IPS-18c (cell line): ENCODE measurements around the gene RTP1.
"Not testable (repeated sequence)": the region's sequence is repeated elsewhere in the genome, so short reads cannot be mapped to it uniquely, and the experiment has no call there.

Source experiments
- H3K4me3 ChIP-seq: 2 replicates; pipeline ENCODE4 v1.7.0; 2013; ENCODE audit warnings: low read depth, mild to moderate bottlenecking, low read length, moderate library complexity; ENCODE audit not compliant: insufficient read depth
- H3K9me3 ChIP-seq: one replicate; pipeline ENCODE4 v1.6.1; 2013; ENCODE audit warnings: mild to moderate bottlenecking, low read length, moderate library complexity; ENCODE audit not compliant: control insufficient read depth, insufficient read depth

Gene RTP1

DNA sequence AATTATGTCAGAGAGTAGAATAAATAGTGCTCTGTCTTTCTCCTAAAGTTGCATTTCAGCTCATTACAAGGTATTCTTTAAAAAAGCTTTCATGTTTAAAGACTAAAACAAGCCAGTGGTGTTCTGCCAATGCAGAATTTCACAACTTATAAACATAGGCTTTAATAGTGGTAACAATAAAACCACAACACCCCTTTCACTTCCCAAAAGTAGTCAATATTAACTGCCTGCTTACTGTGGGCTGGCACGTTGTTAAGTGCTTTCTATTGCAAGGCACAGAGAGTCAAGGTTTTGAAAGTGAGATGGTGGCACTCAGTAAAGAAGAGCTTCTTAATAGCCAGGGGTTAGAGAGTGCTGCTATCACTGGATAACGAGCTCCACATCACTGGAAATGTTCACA is 8.4 kb upstream of the RTP1 start:
- Histone ChIP-seq H3K4me3 (no peak overlapping the region), H3K9me3 (no peaks in the 10 kb centered on the region)

DNA sequence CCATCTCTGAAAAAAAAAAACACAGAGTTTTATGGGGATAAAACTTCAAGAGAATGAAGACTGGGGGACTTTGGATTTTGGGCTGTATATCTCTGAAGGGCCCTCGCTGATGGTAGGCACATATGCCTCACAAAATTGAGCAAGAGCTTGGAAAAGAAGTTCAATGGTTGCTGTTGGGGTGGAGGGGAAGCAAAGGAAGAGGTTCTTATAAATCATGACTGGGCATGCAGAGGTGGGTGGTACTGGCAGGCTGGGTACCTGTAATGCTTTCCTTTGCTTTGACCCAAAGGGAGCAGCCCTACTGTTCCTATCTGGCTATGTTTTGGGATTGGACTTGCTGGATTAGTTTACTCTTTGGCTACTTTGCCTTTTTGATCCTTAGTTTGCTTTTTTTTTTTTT is 6.0 kb upstream of the RTP1 start:
- H3K9me3 ChIP-seq = no peaks in the 10 kb centered on the region
- H3K4me3 ChIP-seq = no peak overlapping the region

DNA sequence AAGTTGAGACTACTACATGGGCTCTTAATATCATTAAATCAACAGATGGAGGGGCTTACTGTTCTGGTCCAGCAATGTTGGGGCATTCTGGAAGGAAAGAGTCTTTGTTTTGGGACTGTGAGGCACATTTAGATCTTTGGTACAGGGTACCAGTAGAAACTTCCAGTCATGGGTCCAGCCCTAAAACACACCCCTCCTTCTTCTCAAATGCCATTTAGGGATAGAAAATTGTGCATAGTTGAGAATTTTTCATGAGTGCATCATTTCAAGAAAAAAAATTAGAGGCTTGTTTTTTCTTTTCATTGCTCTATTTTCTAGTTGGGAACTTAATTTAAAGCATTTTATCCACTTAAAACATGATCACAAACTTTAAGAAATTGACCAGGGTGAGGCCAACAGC is 4.1 kb upstream of the RTP1 start:
- Histone ChIP-seq H3K4me3 (no peak overlapping the region), H3K9me3 (no peaks in the 10 kb centered on the region)

DNA sequence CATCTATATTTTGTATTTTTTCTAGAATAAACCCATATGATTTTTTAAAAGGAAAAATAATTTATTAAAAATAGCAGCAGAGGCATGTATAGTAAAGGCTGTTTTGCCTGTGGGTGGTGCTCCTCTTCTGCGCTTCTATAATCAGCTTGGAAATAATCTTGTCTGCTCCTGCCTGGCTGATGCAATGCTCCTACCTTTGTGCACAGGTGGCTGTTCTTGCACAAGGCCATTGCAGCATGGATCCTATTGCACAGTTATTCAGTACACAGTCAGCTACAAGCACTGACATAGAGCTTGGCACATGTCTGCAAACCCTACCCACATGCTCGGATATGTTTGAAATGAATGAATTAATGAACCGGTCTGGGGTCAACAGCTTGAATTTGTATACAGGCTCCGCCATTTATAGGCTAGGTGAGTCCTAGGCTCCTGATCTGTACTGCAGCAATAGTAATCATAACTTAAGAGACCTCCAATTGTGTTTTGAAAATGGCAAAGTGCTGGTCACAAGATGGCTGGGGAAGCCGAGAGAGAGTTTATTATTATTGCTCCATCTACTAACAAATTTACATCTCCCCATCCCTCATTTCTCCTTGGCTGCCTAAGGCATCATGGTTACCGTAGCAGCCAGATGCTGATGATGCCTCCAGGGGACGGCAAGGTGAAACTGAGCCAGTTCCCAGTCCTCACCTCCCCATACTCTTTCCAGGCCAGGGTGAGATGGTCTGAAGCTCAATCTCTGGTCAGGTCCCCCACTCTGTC is 532 bp upstream of the RTP1 start:
- H3K4me3 ChIP-seq = no peak overlapping the region

DNA sequence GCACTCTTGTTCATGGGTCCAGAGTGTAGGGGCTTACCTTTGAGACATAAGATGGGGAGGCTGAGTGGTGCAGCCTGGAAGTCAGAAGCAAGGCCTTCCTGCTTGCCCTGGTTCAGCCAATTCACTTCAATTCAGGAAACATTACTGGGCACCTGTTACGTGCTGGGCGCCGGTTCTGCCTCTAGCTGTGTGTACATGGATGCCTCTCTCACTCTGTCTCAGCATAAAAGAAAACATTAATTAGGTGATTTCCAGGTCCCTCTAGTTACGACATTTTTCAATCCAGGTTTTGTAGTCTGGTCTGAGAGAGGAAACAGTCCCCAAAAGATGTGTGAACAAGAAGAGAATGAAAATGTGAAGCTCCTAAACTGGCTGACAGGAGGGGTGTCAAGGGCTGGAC is 1.2 kb downstream of the RTP1 start:
- H3K9me3 ChIP-seq = no peaks in the 10 kb centered on the region
- H3K4me3 ChIP-seq = no peak overlapping the region

More for the DNA sequence above, 532 bp upstream of the RTP1 start:
- H3K9me3 ChIP-seq = no peaks in the 10 kb centered on the region

DNA sequence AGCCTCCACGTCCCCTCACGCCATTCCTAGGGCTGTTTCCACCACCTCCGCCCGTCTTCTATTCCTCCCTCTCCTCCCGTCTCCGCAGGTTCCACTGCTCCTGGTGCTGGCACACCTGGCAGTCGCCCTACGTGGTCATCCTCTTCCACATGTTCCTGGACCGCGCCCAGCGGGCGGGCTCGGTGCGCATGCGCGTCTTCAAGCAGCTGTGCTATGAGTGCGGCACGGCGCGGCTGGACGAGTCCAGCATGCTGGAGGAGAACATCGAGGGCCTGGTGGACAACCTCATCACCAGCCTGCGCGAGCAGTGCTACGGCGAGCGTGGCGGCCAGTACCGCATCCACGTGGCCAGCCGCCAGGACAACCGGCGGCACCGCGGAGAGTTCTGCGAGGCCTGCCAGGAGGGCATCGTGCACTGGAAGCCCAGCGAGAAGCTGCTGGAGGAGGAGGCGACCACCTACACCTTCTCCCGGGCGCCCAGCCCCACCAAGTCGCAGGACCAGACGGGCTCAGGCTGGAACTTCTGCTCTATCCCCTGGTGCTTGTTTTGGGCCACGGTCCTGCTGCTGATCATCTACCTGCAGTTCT is 2.3 kb downstream of the RTP1 start:
- H3K4me3 ChIP-seq, H3K9me3 ChIP-seq: not testable (repeated sequence)

DNA sequence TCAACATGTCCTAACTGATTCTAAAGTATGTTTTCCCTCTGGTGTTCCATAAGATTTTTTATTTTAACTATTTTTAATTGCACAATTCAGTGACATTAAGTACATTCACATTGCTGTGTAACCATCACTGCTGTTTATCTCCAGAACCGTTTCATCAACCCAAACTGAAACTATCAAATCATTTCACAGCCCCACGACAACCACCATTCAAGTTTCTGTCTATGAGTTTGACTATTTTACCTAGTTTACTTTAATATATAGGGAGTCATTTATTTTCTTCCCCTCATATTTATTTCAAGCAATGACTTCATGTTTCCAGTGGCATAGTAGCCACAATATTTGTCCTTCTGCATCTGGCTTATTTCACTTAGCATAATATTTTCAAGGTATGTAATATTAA is 8.4 kb downstream of the RTP1 start:
- Histone ChIP-seq H3K4me3 (no peak overlapping the region), H3K9me3 (peaks cover 5% of the 10 kb centered on the region)

DNA sequence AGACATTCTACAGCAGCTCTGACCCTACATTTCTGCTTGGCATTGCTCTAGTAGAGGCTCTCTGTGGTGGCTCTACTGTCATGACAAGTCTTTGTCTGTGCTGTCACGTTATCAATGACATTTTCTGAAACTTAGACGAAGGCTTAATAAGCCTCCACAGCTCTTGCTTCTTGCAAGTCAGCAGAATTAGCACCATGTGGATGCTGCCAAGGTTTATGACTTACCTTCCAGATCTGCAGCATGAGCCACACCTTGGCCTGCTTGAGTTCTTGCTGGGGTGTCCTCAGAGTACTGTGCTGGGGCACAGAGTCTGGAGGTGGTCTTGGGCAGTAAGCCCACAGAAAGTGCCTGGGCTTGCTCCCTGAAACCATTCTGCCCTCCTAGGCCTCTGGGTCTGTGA is 9.8 kb downstream of the RTP1 start:
- H3K9me3 ChIP-seq = peaks cover 5% of the 10 kb centered on the region
- H3K4me3 ChIP-seq = no peak overlapping the region

DNA sequence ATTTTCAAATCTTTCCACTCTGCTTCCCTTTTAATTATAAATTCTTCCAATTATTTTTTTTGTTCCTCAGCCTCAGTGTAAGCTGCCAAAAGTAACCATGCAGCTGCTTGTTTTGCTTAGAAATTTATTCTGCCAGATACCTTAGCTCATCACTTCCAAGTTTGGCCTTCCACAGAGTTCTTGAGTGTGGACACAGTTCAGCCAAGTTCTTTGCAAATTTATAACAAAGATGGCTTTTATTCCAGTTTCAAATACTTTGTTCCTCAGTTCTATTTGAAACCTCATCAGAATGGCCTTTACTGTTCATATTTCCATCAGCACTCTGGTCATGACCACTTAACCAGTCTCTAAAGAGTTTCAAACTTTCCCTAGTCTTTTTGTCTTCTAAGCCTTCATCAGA is 10.3 kb downstream of the RTP1 start:
- Histone ChIP-seq H3K4me3 (no peak overlapping the region), H3K9me3 (peaks cover 5% of the 10 kb centered on the region)

DNA sequence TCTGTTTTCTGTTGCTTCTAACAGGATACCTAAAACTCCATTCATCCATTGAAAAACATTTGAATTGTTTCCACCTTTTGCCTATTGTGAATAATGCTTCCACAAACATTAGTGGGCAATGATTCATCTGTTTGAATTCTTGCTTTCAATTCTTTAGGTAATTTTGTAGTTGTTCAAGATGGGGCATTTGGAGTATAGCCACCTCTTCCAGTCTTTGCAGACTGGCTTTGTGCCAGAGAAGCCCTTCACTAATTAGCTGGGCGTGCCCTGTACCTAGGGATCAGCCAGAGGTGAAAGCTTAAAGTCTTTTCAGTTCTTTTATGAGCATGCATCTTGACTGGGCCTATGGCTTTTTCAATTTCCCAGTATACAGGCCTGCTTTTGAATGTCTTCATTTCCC is 10.9 kb downstream of the RTP1 start:
- Histone ChIP-seq H3K4me3 (no peak overlapping the region), H3K9me3 (peaks cover 5% of the 10 kb centered on the region)

DNA sequence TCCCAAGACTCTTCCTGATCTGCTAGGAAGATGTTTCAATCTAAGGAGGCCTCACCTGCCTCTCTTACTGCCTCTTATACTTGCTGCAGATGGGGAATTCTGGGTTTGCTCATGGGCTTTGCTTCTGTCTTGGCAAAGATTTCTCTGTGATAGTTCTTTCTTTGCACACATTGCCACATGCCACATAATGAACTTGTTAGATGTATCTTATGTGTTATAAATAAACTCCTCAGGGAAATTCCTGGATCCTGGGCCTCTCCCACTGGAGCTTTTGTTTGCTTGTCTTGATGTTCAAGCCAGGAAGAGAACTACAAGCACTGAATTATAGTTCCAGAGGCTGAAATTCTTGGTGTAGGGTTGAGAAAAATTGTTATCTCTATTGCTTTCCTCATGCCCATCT is 12.2 kb downstream of the RTP1 start:
- Histone ChIP-seq H3K4me3 (no peak overlapping the region), H3K9me3 (peaks cover 5% of the 10 kb centered on the region)

DNA sequence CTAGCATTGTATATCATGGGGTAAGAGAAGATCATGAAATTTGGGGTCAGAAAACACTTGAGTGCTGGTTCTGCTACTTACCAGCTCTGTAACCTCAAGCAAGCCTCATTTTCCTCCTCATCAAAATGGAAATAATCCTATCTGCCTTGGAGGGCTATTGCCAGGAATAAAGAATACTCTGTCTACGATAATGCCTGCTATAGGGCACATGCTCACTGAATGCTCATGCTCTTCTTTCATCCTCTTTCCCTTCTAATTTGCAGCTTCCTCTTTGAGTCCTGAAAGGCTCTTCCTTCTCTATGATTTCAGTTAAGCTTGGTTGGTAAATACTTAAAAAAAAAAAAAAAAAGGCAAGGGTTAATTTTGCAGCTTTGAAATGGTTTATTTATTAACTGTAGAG is 12.8 kb downstream of the RTP1 start:
- no peak overlapping the region for H3K4me3 ChIP-seq
- H3K9me3 ChIP-seq = peaks cover 5% of the 10 kb centered on the region

DNA sequence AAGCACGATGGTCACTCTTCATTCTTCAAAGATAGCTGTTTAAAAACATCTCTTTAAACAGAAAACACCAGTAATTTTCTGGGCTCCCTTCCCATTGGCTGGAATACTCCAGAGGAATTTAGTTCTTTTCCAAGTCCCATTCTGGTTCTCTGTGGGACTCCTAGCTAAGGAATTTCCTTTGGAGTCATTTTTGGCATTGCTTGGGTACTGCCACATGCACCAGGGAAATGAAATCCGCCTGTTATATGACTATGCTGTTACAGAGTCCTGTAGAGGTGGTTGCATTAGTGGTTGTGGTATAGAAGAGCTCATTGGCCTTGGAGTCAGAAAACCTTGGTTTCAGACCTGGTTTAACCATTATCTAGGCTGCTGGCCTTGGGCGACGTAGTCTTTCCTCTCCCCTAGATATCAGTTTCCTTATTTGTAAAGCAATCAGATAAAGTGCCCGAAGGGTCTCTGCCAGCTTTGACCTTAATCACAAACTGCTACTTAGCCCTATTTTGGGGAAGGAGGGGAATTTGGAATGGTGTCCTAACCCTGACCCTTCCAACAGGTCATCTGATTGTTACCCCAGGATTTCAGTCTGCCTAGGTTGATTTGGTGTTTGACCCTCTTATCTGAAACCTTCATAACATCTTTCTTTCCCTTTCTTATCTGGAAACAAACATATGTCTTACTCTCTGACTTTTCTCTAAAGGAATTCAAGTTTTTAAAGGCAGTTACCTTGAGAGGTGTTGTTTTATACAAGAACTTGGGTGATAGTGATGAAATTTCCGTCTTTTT is 13.4 kb downstream of the RTP1 start:
- H3K4me3 ChIP-seq = no peak overlapping the region
- H3K9me3 ChIP-seq = peaks cover 5% of the 10 kb centered on the region

DNA sequence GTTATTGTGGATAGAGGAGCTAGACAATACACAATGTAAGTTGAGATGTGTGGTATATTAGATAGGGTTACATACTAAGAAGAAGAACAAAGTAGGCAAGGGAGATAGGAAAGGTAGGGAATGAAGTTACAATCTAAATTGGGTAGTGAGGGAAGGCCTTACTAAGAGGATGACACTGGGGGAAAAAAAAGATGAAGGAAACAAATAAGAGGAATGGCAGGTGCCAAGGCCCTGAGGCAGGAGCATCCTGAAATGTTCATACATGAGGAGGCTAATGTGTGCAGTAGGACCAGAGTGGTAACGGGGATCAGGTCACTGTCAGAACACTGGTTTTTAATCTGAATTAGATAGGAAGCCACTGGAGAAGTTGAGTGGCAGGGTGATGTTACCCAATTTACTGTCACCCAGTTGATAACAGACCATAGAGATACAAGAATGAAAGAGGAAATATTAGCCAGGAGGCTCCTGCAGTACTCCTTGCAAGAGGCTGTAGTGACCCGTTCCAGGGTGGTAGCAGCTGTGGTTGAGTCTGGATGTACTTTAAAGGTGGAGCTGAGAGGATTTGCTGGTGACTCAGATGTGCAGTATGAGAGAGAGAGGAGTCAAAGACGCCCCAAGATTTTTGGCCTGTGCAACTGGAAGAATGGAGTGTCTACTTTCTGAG is 14.4 kb downstream of the RTP1 start:
- Histone ChIP-seq H3K9me3 (peaks cover 5% of the 10 kb centered on the region), H3K4me3 (no peak overlapping the region)

DNA sequence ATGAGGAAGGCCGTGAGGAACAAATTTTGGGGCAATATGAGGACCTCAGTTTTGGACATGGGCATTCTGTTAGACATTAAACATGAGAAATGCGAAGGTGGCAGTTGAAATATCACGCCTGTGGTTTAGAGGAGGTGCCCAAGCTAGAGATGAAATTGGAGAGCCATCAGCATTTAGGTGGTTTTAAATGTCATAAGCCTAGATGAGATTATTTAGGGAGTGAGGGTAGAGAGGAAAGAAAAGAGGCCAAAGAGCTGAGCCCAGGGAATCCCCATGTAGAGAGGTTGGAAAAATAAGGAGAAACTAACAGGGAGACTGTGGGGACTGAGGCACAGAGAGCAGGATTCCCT is 14.9 kb downstream of the RTP1 start:
- Histone ChIP-seq H3K9me3 (peaks cover 3% of the 10 kb centered on the region), H3K4me3 (no peak overlapping the region)

DNA sequence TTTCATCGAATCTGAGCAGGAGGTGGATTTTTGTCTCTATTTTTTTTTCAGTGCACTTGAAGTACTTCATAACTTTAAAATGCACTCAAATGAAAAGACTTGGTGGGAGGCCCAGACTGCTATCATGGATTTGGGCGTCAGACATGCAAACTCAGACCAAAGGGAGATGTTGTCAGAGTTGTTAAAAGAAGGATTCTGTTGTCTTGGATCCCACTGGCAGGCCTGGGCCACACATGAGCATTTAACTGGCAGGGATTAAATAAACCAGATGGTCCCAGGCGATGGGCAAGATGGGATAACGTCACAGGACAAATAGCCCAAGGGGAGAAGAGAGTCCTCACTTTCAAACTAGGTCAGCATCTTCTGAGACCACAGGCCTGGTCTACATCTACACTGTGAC is 15.4 kb downstream of the RTP1 start:
- H3K4me3 ChIP-seq = no peak overlapping the region
- no peaks in the 10 kb centered on the region for H3K9me3 ChIP-seq

DNA sequence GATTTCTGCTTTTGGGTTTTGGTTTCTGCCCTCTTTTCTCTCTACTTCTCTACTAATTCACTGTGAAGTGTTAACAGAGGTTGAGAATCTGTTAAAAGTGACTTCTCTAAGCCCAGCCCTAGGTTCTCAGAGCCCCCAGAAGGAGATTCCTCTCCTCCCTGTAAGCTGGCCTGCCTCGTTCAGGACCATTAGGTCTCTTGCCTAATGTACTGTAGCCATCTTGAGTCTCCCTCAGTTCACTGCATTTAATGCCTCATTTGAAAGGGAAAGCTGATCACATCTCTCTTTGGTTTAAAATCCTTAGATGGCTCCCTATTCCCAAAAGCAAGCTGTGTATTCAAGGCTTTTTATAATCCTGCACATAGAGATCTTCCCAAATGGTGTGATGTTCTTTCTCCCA is 16.3 kb downstream of the RTP1 start:
- Histone ChIP-seq H3K4me3 (no peak overlapping the region), H3K9me3 (no peaks in the 10 kb centered on the region)

DNA sequence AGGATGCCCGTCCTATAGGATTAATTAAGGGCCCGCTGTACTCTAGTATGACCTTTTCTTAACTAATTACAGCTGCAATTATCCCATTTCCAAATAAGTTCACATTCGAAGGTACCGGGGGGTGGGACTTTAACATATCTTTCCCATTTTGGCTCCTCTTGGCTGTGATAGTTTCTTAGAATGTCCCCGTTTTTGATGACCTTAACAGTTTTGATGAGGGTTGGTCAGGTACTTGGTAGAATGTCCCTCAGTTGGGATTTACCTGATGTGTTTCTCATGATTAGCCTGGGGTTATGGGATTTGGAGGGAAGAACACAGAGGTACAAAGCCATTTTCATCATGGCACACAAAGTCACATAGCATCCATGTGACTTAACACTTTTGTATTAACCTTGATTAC is 18.2 kb downstream of the RTP1 start:
- H3K9me3 ChIP-seq = no peaks in the 10 kb centered on the region
- H3K4me3 ChIP-seq = no peak overlapping the region
